ENCODE results near the gene IRX3.
A peak's percentile ranks its signal among the peaks of the same experiment; 100 is the strongest.
"Not testable (repeated sequence)": the region's sequence is repeated elsewhere in the genome, so short reads cannot be mapped to it uniquely, and the experiment has no call there.

The IRX3 gene

GRCh38 chr16:54282202-54282927 lies 4.2 kb downstream of the IRX3 start:
- in situ Hi-C loops (cut with HindIII; ENCODE audit: low pct_ligation_motif_present, low pct_unique_long_range_greater_than_20kb, low sequenced_read_pairs): no loop called here
- DNase-seq: no peak

- no peak for DNase-seq
These were observed 4.9 kb downstream of the IRX3 start for GRCh38 chr16:54281535-54282201.

DNA sequence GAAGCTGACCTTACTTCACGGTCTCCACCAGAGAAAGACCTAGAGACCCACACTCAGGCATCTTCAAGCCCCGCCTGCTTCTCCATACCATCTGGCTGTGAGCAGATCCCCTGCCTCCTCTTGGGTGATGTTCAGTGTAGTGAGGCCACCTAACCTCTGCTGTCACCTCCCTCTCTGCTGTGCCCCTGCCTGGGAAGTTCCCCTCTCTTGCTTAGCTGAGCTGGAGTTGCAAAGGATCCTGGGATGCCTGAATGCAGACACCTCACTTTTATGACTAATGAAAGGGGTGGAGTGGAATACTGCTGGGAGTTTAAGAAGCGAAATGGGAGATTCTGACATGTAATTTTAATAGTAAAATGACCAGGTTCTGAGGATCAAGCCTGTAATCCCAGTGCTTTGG lies 5.8 kb downstream of the IRX3 start:
- in situ Hi-C loops (cut with HindIII; ENCODE audit: low pct_ligation_motif_present, low pct_unique_long_range_greater_than_20kb, low sequenced_read_pairs): no loop called here
- peak; percentile 13 for DNase-seq

More at GRCh38 chr16:54281535-54282201, 4.9 kb downstream of the IRX3 start:
- in situ Hi-C loops (cut with HindIII; ENCODE audit: low pct_ligation_motif_present, low pct_unique_long_range_greater_than_20kb, low sequenced_read_pairs): no loop called here

DNA sequence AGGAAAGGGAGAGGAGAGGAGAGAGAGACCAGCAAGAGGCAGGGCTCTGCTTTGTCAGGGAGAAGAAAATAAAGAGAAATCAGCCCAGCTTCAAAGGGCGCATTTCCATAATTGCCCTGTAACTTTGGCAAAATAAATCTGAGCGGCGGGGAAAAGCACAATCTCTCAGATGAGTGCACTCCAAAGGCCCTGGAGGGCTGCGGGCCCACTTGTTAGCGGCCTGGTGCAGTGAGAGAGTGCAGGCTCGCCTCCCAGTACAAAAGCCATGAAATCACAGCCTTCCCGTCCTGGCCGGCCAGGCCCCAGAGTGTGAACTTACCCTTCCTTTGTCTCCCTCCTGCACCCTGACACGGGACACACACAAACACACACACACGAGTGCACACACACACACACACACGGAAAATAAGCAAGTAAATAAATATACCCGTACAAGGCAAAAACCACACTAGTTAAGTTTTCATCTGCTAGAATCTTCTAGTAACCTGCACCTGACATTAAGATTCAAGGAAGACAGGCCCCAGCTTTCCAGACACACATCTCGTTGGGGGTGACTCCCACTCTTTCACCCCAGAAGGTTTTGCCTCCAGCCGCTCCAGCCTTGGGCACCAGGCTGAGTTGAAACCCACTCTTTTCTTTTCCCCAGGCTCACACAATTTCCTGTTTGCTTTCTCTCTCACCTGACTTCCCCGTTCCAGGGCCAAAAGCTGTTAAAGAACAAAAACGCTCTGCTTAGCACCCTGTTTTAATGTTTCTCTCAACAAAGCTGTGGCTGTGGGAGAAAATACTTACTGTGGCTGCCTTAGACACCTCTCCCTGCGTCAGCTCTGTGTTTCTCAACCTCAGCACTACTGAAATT lies 8.5 kb downstream of the IRX3 start:
- no peak for DNase-seq
- in situ Hi-C loops (cut with HindIII; ENCODE audit: low pct_ligation_motif_present, low pct_unique_long_range_greater_than_20kb, low sequenced_read_pairs): no loop called here

- in situ Hi-C loops (cut with HindIII; ENCODE audit: low pct_ligation_motif_present, low pct_unique_long_range_greater_than_20kb, low sequenced_read_pairs): no loop called here
These were observed 10.6 kb downstream of the IRX3 start for GRCh38 chr16:54275956-54276355.

DNA sequence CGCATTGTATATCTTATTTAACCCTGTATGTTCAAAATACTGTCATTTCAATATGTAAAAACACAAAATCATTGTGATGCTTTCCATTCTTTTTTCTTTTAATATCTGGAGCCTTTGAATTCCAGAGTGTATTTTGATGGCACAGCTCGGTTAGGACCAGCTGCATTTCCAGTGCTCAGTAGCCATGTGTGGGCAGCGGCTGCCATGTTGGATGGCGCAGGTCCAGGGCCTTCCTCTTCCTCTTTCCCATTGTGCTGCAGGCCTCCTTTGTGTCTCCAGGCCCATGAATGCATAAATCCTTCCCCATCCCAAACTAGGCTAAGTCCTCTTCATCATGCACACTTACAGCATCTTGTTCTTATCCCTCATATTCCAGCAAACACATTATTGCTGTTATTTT lies 13.0 kb downstream of the IRX3 start:
- no peak for DNase-seq
- in situ Hi-C loops (cut with HindIII; ENCODE audit: low pct_ligation_motif_present, low pct_unique_long_range_greater_than_20kb, low sequenced_read_pairs): no loop called here

More at GRCh38 chr16:54275956-54276355, 10.6 kb downstream of the IRX3 start:
- peak; percentile 72 for DNase-seq

- in situ Hi-C loops (cut with HindIII; ENCODE audit: low pct_ligation_motif_present, low pct_unique_long_range_greater_than_20kb, low sequenced_read_pairs): no loop called here
- DNase-seq: no peak
These were observed 15.9 kb downstream of the IRX3 start for GRCh38 chr16:54270711-54271110.

GRCh38 chr16:54269461-54269860 lies 17.1 kb downstream of the IRX3 start:
- in situ Hi-C loops (cut with HindIII; ENCODE audit: low pct_ligation_motif_present, low pct_unique_long_range_greater_than_20kb, low sequenced_read_pairs): no loop called here
- no peak for DNase-seq

GRCh38 chr16:54268766-54269165 lies 17.8 kb downstream of the IRX3 start:
- in situ Hi-C loops (cut with HindIII; ENCODE audit: low pct_ligation_motif_present, low pct_unique_long_range_greater_than_20kb, low sequenced_read_pairs): no loop called here
- no peak for DNase-seq

DNA sequence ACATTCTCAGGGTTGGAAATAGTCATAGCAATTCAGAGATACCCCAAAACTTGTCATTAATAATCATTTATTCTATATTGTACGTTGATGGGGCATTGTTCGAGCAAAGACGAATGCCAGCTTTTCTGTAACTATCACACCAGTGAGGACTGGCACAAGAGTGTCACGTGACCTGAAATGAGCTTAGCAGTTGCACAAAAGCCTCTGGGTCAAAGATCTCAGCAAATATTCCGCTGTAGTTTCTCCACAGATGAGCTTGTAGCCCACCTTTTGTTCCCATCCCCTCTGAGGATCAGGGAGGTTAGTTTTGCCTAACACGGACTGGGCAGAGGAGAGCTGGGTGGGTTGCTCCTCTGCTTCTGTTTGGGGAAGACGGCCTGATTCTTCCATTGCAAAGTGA lies 18.2 kb downstream of the IRX3 start:
- in situ Hi-C loops (cut with HindIII; ENCODE audit: low pct_ligation_motif_present, low pct_unique_long_range_greater_than_20kb, low sequenced_read_pairs): no loop called here

DNA sequence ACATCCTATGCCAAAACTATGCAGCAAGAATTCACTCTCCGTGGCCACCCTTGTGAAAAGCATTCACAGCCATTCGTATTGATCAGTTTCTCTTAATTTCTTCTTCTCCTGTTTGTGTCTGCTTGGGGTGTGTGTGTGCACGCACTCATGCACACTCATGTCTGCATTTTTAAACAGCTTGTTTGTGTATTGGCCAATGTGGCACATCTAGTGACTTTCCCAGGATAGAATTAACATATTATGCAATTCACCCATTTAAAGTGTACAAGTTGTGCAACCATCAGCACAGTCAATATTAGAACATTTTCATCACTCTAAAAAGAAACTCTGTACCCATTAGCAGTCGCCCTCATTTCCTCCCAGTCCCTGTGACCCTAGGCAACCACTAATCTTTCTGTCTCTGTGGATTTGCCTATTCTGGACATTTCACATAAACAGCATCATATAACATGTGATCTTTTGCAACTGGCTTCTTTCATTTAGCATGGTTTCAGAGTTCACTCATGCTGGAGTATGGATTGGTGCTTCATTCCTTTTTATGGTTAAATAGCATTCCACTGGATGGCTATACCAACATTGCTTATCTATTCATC lies 20.1 kb downstream of the IRX3 start:
- in situ Hi-C loops (cut with HindIII; ENCODE audit: low pct_ligation_motif_present, low pct_unique_long_range_greater_than_20kb, low sequenced_read_pairs): no loop called here
- no peak for DNase-seq

More for the DNA sequence above, 18.2 kb downstream of the IRX3 start:
- DNase-seq: no peak

DNA sequence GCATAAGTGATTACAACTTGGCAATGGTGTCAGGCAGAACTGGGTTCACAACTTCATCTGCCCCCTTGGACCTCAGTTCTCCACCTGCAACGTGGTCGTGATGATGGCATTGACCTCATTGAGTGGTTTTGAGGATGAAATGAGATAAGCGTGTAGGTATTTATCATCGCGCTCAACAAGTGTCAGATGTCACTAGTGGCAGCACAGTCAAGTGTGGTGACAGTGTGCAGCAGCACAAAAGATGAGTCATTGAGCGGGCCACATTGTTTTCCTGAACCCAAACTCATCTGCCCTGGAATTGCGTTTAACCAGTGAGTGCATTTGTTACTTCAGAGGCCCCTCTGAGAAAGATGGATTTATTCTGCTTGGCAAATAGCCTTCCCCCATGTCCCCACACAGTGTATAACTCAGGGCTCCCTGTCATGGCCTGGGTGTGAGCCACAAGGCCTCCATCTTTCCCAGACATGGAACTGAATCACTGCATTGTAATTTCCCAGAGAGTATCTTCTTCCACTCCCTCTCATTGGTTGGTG lies 20.9 kb downstream of the IRX3 start:
- in situ Hi-C loops (cut with HindIII; ENCODE audit: low pct_ligation_motif_present, low pct_unique_long_range_greater_than_20kb, low sequenced_read_pairs): no loop called here
- DNase-seq: no peak

- DNase-seq: no peak
- in situ Hi-C loops (cut with HindIII; ENCODE audit: low pct_ligation_motif_present, low pct_unique_long_range_greater_than_20kb, low sequenced_read_pairs): no loop called here
These were observed 33.5 kb downstream of the IRX3 start for GRCh38 chr16:54253118-54253517.

DNA sequence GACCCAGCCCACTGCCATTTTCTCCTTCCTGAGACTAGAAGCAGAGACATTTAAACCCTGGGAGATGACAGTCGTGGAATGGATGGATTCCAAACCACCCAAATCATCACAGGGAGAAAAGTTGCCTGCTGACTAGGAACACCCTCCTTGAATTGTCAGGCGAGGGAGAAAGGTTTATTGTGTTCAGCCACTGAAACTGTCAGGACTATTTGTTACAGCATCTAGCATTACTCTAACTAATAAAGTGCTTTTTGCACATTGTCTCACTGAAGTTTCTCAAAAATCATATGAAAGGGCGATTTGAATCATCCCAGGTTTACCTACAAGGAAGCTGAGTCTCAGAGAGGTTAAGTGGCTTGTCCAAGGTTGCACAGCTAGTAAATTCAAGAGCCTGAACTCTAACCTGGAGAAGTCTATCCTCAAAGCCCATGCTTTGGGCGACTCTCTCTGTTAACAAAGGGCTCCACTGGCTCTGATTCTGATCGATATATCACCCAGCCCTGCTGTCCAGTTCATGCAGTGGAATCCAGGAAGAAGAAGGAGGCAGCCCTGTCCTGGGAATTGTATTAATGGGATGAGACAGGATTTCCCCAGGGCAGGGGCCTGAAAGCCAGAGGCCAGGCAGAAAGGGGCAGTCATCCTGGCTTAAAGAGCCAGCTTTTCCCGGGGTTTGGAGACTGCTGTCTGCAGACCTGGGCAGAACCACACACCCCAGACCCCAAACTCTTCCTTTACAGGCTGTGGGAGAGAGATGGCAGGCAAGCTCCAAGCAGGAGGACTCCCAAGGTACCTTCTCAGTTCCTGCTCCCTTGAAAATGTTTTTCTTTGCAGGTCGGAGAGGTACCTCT lies 37.5 kb downstream of the IRX3 start:
- in situ Hi-C loops (cut with HindIII; ENCODE audit: low pct_ligation_motif_present, low pct_unique_long_range_greater_than_20kb, low sequenced_read_pairs): no loop called here
- no peak for DNase-seq

DNA sequence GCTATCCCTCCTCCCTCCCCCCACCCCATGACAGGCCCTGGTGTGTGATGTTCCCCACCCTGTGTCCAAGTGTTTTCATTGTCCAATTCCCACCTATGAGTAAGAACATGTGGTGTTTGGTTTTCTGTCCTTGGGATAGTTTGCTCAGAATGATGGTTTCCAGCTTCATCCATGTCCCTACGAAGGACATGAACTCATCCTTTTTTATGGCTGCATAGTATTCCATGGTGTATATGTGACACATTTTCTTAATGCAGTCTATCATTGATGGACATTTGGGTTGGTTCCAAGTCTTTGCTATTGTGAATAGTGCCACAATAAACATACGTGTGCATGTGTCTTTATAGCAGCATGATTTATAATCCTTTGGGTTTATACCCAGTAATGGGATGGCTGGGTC lies 38.9 kb downstream of the IRX3 start:
- in situ Hi-C loops (cut with HindIII; ENCODE audit: low pct_ligation_motif_present, low pct_unique_long_range_greater_than_20kb, low sequenced_read_pairs); DNase-seq: not testable (repeated sequence)

DNA sequence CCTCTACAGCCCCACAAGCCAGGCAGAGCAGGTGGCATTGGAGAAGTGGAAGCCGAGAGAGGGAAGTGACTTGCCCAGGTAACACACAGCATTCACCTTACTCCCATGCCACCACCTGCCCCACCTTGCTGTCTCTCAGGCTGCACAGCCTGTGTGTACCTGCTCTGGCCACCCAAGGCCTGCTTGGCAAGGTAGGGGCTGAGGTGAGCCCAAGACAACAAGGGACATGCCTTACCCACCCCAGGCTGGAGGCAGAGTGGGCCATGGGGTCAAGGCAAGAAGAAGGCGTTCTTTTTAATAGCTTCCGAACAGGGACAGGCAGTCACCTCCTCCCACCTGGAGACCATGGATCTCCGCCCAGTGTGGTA lies 40.1 kb downstream of the IRX3 start:
- in situ Hi-C loops (cut with HindIII; ENCODE audit: low pct_ligation_motif_present, low pct_unique_long_range_greater_than_20kb, low sequenced_read_pairs): no loop called here
- DNase-seq: no peak

DNA sequence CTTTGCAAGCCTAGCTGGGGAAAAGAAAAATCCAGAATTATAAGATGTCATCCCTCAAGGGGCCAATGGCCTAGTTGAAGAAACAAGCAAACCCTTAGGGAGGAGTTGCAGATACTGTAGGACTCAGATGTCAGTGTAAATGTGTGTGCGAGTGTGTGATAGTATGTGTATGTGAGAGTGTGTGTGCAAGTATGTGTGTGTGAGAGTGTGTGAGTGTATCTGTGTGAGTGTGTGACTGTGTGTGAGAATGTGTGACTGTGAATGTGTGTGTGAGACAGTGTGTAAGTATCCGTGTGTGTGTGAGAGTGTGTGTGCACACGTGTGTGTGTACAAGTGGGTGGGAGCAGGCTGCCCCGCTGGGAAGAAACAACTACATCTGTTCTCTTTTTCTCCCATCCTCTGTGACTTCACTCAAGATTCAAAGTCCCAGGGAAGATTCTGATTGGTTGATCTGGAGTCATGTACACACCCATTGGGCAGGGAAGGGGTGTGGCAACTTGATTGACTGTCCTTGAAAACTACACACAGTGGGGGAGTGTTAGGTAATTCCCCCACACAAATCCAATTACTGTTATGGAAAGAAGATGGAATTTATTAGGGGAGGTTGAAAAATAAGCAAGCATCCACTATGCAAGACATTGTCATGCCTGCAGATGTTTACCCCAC lies 40.7 kb downstream of the IRX3 start:
- in situ Hi-C loops (cut with HindIII; ENCODE audit: low pct_ligation_motif_present, low pct_unique_long_range_greater_than_20kb, low sequenced_read_pairs): no loop called here
- DNase-seq: no peak

Data from ACHN (cell line).